Activated CD8-positive, alpha-beta T cell treated with anti-CD3 and anti-CD28 coated beads for 36 hours (primary cell): Measurements from ENCODE around the gene CNPY1. TPM values are rescaled to one million over a fixed set of nuclear protein-coding genes. Genes with fewer than 3 reads are reported as not detected.

Source experiments
- ATAC-seq: fragments of 200-7000 bp; cut with Tn5 transposase; one replicate; pipeline ENCODE4 v1.10.0; 2021; ENCODE audit warnings: mild to moderate bottlenecking, moderate library complexity
- CTCF ChIA-PET: fragments of 350-600 bp; sonication (Branson Sonifier 250); formaldehyde crosslinking; loops from one replicate; lab custom pipeline; 2021; ENCODE audit warnings: antibody characterized with exemption; lab: Charles Lee
- POLR2A ChIA-PET: fragments of 350-600 bp; sonication (Branson Sonifier 250); formaldehyde crosslinking; loops from one replicate; lab custom pipeline; 2021; ENCODE audit warnings: antibody characterized with exemption; lab: Charles Lee
- DNase-seq: peaks from one replicate; pipeline ENCODE4 v3.0.0-alpha.2; 2020
- H3K27ac Mint-ChIP-seq: one replicate; pipeline ENCODE4 v1.8.0; 2021; ENCODE audit warnings: mild to moderate bottlenecking, mixed read lengths
- H3K27me3 Mint-ChIP-seq: one replicate; pipeline ENCODE4 v1.8.0; 2021; ENCODE audit warnings: mixed read lengths
- H3K36me3 Mint-ChIP-seq: one replicate; pipeline ENCODE4 v1.8.0; 2021; ENCODE audit warnings: low read depth, mixed read lengths
- H3K4me1 Mint-ChIP-seq: one replicate; pipeline ENCODE4 v1.8.0; 2021; ENCODE audit warnings: low read depth, mixed read lengths
- H3K4me3 Mint-ChIP-seq: one replicate; pipeline ENCODE4 v1.8.0; 2021; ENCODE audit warnings: mild to moderate bottlenecking, moderate library complexity, mixed read lengths
- H3K9me3 Mint-ChIP-seq: one replicate; pipeline ENCODE4 v1.8.0; 2021; ENCODE audit warnings: mixed read lengths
- CTCF ChIP-seq: fragments of 200-600 bp; IDR thresholded peaks from one replicate; pipeline ENCODE4 v1.8.0; 2022; ENCODE audit warnings: antibody characterized with exemption, mild to moderate bottlenecking
- intact Hi-C: fragments of 100-400 bp; cut with micrococcal nuclease; formaldehyde crosslinking; loops from one replicate; pipeline ENCODE4 v1.10.0; 2022
- total RNA-seq, 2 experiments: library from RNA; stranded (reverse); gene quantifications; one replicate each; pipeline ENCODE4 v1.2.3, GENCODE V29; 2021

The CNPY1 gene
- total RNA-seq, 2 experiments from 2014 or later, result not detected

- Mint-ChIP-seq H3K4me3 (peak overlapping the region; percentile 53), H3K9me3 (no peaks in the 10 kb centered on the region), H3K27ac (no peak overlapping the region), H3K36me3 (no peaks in the 10 kb centered on the region), H3K27me3 (peaks cover 53% of the 10 kb centered on the region), H3K4me1 (peaks cover 9% of the 10 kb centered on the region)
- peak; percentile 76 for TF ChIP-seq CTCF
- CTCF ChIA-PET, result interaction anchor here (0.8 to 4.4 kb wide), 15 partner anchors 9 to 621 kb away, joined by 3 to 26 read pairs (median 3); no protein-coding TSS in a partner anchor
- POLR2A ChIA-PET, result no interaction called here
- peak; percentile 85 for ATAC-seq
- intact Hi-C loops, result loop anchor here (5.0 to 10.0 kb wide), 2 partner anchors 77 to 149 kb away; partner anchors contain the start of gene EN2
- peak; percentile 67 for DNase-seq
Measured at GRCh38 chr7:155533827-155534690, 12.3 kb downstream of the CNPY1 start.

- DNase-seq (peak; percentile 9), ATAC-seq (peak; percentile 24)
- peak overlapping the region; percentile 53 for H3K4me3 Mint-ChIP-seq
- TF ChIP-seq CTCF, result no peak
- intact Hi-C loops, result loop anchor here (5.0 to 10.0 kb wide), 2 partner anchors 76 to 148 kb away; partner anchors contain the start of gene EN2
- ChIA-PET POLR2A (no interaction called here), CTCF (interaction anchor here (0.8 to 4.4 kb wide), 13 partner anchors 24 to 606 kb away, joined by 3 to 26 read pairs (median 3); no protein-coding TSS in a partner anchor)
- H3K4me1 Mint-ChIP-seq, result peaks cover 9% of the 10 kb centered on the region
- H3K36me3 Mint-ChIP-seq, result no peaks in the 10 kb centered on the region
- H3K27ac Mint-ChIP-seq, result no peak overlapping the region
- peaks cover 53% of the 10 kb centered on the region for H3K27me3 Mint-ChIP-seq
- H3K9me3 Mint-ChIP-seq, result no peaks in the 10 kb centered on the region
Measured at GRCh38 chr7:155533120-155533826, 13.1 kb downstream of the CNPY1 start.

- no peak overlapping the region for H3K4me3 Mint-ChIP-seq
- intact Hi-C loops, result loop anchor here (5.0 to 10.0 kb wide), 2 partner anchors 75 to 148 kb away; partner anchors contain the start of gene EN2
- TF ChIP-seq CTCF, result no peak
- peaks cover 9% of the 10 kb centered on the region for H3K4me1 Mint-ChIP-seq
- H3K9me3 Mint-ChIP-seq, result no peaks in the 10 kb centered on the region
- H3K36me3 Mint-ChIP-seq, result no peaks in the 10 kb centered on the region
- CTCF ChIA-PET, result interaction anchor here (0.8 to 4.4 kb wide), 10 partner anchors 24 to 605 kb away, joined by 3 to 26 read pairs (median 3); no protein-coding TSS in a partner anchor
- POLR2A ChIA-PET, result no interaction called here
- DNase-seq, result no peak
- H3K27me3 Mint-ChIP-seq, result peaks cover 55% of the 10 kb centered on the region
- no peak for ATAC-seq
- H3K27ac Mint-ChIP-seq, result no peak overlapping the region
Measured at GRCh38 chr7:155532792-155533119, 13.6 kb downstream of the CNPY1 start.

- no peak for ATAC-seq
- Mint-ChIP-seq H3K36me3 (no peaks in the 10 kb centered on the region), H3K4me1 (peaks cover 9% of the 10 kb centered on the region), H3K9me3 (no peaks in the 10 kb centered on the region), H3K4me3 (no peak overlapping the region), H3K27ac (no peak overlapping the region), H3K27me3 (peaks cover 53% of the 10 kb centered on the region)
- no peak for DNase-seq
- no peak for TF ChIP-seq CTCF
- CTCF ChIA-PET, result interaction anchor here (1.0 to 4.4 kb wide), 3 partner anchors 10 to 604 kb away, joined by 3 to 26 read pairs (median 10); no protein-coding TSS in a partner anchor
- POLR2A ChIA-PET, result interaction anchor here (1.1 kb wide), 1 partner anchor 22 kb away, joined by 3 read pairs; no protein-coding TSS in a partner anchor
- intact Hi-C loops, result loop anchor here (5.0 to 10.0 kb wide), 2 partner anchors 74 to 147 kb away; partner anchors contain the start of gene EN2
Measured at GRCh38 chr7:155531681-155532080, 14.7 kb downstream of the CNPY1 start.
